ENCODE measurements around the gene CBX5.
"Not testable (repeated sequence)": the region's sequence is repeated elsewhere in the genome, so short reads cannot be mapped to it uniquely, and the experiment has no call there.

GRCh38 chr12:54281694-54282093 lies 1.8 kb upstream of the CBX5 start:
- TF ChIP-seq, protein P1, sequence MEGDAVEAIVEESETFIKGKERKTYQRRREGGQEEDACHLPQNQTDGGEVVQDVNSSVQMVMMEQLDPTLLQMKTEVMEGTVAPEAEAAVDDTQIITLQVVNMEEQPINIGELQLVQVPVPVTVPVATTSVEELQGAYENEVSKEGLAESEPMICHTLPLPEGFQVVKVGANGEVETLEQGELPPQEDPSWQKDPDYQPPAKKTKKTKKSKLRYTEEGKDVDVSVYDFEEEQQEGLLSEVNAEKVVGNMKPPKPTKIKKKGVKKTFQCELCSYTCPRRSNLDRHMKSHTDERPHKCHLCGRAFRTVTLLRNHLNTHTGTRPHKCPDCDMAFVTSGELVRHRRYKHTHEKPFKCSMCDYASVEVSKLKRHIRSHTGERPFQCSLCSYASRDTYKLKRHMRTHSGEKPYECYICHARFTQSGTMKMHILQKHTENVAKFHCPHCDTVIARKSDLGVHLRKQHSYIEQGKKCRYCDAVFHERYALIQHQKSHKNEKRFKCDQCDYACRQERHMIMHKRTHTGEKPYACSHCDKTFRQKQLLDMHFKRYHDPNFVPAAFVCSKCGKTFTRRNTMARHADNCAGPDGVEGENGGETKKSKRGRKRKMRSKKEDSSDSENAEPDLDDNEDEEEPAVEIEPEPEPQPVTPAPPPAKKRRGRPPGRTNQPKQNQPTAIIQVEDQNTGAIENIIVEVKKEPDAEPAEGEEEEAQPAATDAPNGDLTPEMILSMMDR (conservative IDR thresholded peaks at IDR 0.05; ENCODE audit: low read length), result not testable (repeated sequence)
- TF ChIP-seq EZH2phosphoT487 (IDR thresholded peaks at IDR 0.05; ENCODE audit: borderline replicate concordance, low read depth, low read length), result not testable (repeated sequence)
